ENCODE results near the gene CX3CR1. TPM values are rescaled to one million over a fixed set of nuclear protein-coding genes. Genes with fewer than 3 reads are reported as not detected.

The CX3CR1 gene
- total and polyA plus RNA-seq, 9 of the 15 experiments (the other 6 are each of a cell fraction or from before 2014, with no cell fraction given) = 0.03 to 0.21 TPM; not detected in 7

DNA sequence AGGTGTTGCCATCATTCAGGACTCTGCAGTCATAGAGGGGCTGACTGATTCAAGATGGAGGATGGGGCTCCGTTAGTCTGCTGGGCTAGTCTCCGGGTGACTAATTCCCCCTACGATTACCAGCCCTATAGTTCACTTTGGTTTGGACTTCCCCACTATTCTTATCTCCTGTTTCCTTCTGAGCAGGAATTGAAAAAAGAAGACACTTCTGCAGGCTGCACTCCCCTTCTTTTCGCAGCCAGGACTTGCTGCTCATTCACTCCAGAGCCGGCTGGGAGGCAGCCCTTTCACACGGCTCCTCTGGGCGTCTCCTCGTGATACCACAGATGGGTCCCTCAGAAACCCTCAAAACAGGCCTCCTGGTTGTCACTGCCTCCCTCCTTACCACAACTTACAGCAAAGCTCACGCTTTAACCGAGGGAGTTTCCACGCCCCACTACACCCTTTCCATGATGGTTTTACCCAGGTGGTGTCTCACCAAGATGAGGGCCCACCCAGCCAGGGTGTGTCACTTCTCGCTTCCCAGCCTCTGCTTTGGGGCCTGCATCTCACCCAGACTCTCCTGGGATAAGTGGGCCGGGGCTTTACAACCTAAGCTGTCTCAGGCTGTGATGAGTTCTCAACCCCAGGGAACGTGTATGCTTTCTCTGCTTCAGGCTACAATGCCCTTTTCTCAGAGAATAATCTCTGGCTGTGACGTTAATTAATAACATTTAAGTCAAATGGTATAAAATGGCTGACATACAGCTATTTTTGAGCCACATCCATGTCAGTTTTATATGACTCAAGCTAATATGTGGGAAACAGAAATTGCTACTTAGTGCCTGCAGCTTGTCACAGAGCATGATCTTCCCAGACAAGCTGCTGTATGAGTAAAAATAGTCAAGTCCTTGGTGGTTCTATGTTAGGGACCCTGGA is 11.9 kb downstream of the CX3CR1 start (continued):
- TF ChIP-seq, protein P1, sequence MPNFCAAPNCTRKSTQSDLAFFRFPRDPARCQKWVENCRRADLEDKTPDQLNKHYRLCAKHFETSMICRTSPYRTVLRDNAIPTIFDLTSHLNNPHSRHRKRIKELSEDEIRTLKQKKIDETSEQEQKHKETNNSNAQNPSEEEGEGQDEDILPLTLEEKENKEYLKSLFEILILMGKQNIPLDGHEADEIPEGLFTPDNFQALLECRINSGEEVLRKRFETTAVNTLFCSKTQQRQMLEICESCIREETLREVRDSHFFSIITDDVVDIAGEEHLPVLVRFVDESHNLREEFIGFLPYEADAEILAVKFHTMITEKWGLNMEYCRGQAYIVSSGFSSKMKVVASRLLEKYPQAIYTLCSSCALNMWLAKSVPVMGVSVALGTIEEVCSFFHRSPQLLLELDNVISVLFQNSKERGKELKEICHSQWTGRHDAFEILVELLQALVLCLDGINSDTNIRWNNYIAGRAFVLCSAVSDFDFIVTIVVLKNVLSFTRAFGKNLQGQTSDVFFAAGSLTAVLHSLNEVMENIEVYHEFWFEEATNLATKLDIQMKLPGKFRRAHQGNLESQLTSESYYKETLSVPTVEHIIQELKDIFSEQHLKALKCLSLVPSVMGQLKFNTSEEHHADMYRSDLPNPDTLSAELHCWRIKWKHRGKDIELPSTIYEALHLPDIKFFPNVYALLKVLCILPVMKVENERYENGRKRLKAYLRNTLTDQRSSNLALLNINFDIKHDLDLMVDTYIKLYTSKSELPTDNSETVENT (CRISPR knock-in tag; IDR thresholded peaks at IDR 0.05) = no peak
- TF ChIP-seq DIDO1 (tag; IDR thresholded peaks at IDR 0.05; ENCODE audit: low read depth) = no peak
- no peak for TF ChIP-seq LARP7 (IDR thresholded peaks at IDR 0.05)
- no peak for TF ChIP-seq NFYB (IDR thresholded peaks at IDR 0.05; ENCODE audit: extremely low read depth, insufficient read length)
- no peak for TF ChIP-seq RBBP5 (IDR thresholded peaks at IDR 0.05; ENCODE audit: borderline replicate concordance, insufficient read depth, low read length, poor library complexity, severe bottlenecking)
- no peak for TF ChIP-seq CBX3 (IDR thresholded peaks at IDR 0.05; ENCODE audit: borderline replicate concordance in 1 of 2, low read length in 2 of 2)
- TF ChIP-seq EZH2 (IDR thresholded peaks at IDR 0.05; ENCODE audit: borderline replicate concordance, low read depth, low read length) = no peak
- no peak for TF ChIP-seq POLR2AphosphoS5 (IDR thresholded peaks at IDR 0.05; ENCODE audit: control insufficient read depth, insufficient read depth, low read depth, low read length)
- TF ChIP-seq GATAD2B (IDR thresholded peaks at IDR 0.05; ENCODE audit: borderline replicate concordance) = no peak
- TF ChIP-seq, protein P2, sequence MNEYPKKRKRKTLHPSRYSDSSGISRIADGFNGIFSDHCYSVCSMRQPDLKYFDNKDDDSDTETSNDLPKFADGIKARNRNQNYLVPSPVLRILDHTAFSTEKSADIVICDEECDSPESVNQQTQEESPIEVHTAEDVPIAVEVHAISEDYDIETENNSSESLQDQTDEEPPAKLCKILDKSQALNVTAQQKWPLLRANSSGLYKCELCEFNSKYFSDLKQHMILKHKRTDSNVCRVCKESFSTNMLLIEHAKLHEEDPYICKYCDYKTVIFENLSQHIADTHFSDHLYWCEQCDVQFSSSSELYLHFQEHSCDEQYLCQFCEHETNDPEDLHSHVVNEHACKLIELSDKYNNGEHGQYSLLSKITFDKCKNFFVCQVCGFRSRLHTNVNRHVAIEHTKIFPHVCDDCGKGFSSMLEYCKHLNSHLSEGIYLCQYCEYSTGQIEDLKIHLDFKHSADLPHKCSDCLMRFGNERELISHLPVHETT (CRISPR knock-in tag; conservative IDR thresholded peaks at IDR 0.05 in 1 of 2, IDR thresholded peaks at IDR 0.05 in 1 of 2) = peak in 1 of 2 experiments; percentile 81; a peak in 2 of 4 replicates
- no peak for TF ChIP-seq ELK1 (CRISPR knock-in tag; IDR thresholded peaks at IDR 0.05)
- no peak for TF ChIP-seq CBX1 (IDR thresholded peaks at IDR 0.05; ENCODE audit: low read depth)
- TF ChIP-seq ZNF830 (CRISPR knock-in tag; IDR thresholded peaks at IDR 0.05) = no peak
- TF ChIP-seq HMBOX1 (IDR thresholded peaks at IDR 0.05) = peak; percentile 97
- TF ChIP-seq ZFP36 (IDR thresholded peaks at IDR 0.05; ENCODE audit: low read depth, low read length, partially characterized antibody) = no peak
- TF ChIP-seq COPS2 (conservative IDR thresholded peaks at IDR 0.05) = no peak
- TF ChIP-seq KAT2B (IDR thresholded peaks at IDR 0.05; ENCODE audit: low read depth, low read length) = no peak
- TF ChIP-seq FOXA1 (IDR thresholded peaks at IDR 0.05; ENCODE audit: borderline replicate concordance) = no peak
- TF ChIP-seq CHD4 (IDR thresholded peaks at IDR 0.05; ENCODE audit: insufficient read depth, insufficient replicate concordance, low read depth, low read length, poor library complexity, severe bottlenecking) = no peak
- no peak for TF ChIP-seq U2AF1 (optimal IDR thresholded peaks at IDR 0.05; ENCODE audit: low read depth, low read length)
- TF ChIP-seq ZNF583 (CRISPR knock-in tag; IDR thresholded peaks at IDR 0.05) = peak; percentile 62
